Left ventricle myocardium inferior (tissue), 1 donor: ENCODE results near the gene SH3PXD2B. TPM values are rescaled to one million over a fixed set of nuclear protein-coding genes. Genes with fewer than 3 reads are reported as not detected.

Experiments
- DNase-seq: peaks from one replicate; pipeline ENCODE4 v3.0.0-alpha.2; 2020
- H3K27ac ChIP-seq: fragments of 200-600 bp; replicated peaks from 2 replicates; pipeline ENCODE4 v1.8.0; 2021
- H3K27me3 ChIP-seq: fragments of 200-600 bp; 2 replicates; pipeline ENCODE4 v1.8.0; 2021; ENCODE audit warnings: low read depth
- H3K36me3 ChIP-seq: fragments of 200-600 bp; 2 replicates; pipeline ENCODE4 v1.8.0; 2021
- H3K4me1 ChIP-seq: fragments of 200-600 bp; 2 replicates; pipeline ENCODE4 v1.8.0; 2021
- H3K4me3 ChIP-seq: fragments of 200-600 bp; 2 replicates; pipeline ENCODE4 v1.8.0; 2021; ENCODE audit warnings: mild to moderate bottlenecking, moderate library complexity
- H3K9me3 ChIP-seq: fragments of 200-600 bp; replicated peaks from 2 replicates; pipeline ENCODE4 v1.8.0; 2021
- intact Hi-C: fragments of 100-400 bp; cut with micrococcal nuclease; formaldehyde crosslinking; loops from one replicate; pipeline ENCODE4 v1.11.0; 2022
- total RNA-seq: library from RNA; stranded (reverse); fragmentation: NEBNext Ultra II Directional; extraction: Animal tissue kit (Norgen Biotek cat#: 25700); gene quantifications from one replicate; pipeline ENCODE4 v1.2.1, GENCODE V29; 2021
- TF ChIP-seq, protein P1 (sequence below): fragments of 200-600 bp; IDR thresholded peaks from 2 replicates; pipeline ENCODE4 v1.8.0; 2021; ENCODE audit warnings: antibody characterized with exemption, mild to moderate bottlenecking, borderline replicate concordance
- donor health status: DM: no; HTN: yes; CAD: no; lungs with severe emphysema.

SH3PXD2B gene
- total RNA-seq, 1 donor from 2014 or later: 5.2 TPM

DNA sequence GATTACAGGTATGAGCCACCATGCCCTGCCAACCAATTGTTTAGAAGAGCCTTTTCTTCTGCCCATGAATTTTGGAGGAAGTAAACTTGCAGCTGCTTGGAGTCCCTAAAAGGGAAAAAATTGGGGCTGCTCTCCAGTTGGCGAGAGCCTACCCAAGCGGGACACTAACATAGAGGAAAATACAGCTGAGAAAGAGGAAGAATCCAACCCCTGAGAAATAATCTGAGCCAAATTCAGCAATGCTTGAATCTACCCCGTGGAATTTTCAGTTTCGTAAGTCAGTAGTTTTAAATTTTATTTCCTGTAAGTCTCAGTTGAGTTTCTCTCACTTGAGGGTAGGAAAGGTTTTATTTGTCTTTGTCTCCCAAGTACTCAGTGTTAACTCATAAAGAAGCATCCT lies 140.4 kb downstream of the SH3PXD2B start:
- TF ChIP-seq, protein P1, sequence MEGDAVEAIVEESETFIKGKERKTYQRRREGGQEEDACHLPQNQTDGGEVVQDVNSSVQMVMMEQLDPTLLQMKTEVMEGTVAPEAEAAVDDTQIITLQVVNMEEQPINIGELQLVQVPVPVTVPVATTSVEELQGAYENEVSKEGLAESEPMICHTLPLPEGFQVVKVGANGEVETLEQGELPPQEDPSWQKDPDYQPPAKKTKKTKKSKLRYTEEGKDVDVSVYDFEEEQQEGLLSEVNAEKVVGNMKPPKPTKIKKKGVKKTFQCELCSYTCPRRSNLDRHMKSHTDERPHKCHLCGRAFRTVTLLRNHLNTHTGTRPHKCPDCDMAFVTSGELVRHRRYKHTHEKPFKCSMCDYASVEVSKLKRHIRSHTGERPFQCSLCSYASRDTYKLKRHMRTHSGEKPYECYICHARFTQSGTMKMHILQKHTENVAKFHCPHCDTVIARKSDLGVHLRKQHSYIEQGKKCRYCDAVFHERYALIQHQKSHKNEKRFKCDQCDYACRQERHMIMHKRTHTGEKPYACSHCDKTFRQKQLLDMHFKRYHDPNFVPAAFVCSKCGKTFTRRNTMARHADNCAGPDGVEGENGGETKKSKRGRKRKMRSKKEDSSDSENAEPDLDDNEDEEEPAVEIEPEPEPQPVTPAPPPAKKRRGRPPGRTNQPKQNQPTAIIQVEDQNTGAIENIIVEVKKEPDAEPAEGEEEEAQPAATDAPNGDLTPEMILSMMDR: no peak
- Histone ChIP-seq H3K4me1 (no peaks in the 10 kb centered on the region), H3K27me3 (no peaks in the 10 kb centered on the region), H3K27ac (no peak overlapping the region), H3K4me3 (no peak overlapping the region), H3K36me3 (no peaks in the 10 kb centered on the region), H3K9me3 (no peaks in the 10 kb centered on the region)
- DNase-seq: no peak
- intact Hi-C loops: no loop called here

DNA sequence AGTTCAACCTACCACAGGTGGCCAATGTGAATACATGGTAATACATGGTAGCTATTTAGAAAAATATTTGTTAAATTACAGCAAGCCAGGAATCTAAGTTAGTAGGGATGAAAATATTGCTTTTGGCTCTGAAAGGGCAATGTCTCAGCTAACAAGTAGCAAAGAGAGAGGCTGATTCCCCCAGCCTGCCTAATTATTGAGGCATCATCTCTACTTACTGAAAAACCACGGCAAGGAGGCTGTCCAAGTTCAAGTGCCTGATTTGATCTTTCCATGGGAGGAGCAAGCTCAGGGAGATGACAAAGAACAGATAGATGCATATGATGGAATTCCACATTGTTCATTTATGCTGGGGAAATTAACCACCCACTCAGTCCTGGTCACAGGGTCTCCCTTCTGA lies 142.0 kb downstream of the SH3PXD2B start:
- Histone ChIP-seq H3K4me1 (no peaks in the 10 kb centered on the region), H3K36me3 (no peaks in the 10 kb centered on the region), H3K27ac (no peak overlapping the region), H3K4me3 (no peak overlapping the region), H3K9me3 (no peaks in the 10 kb centered on the region), H3K27me3 (no peaks in the 10 kb centered on the region)
- intact Hi-C loops: no loop called here
- TF ChIP-seq, protein P1: no peak
- no peak for DNase-seq

DNA sequence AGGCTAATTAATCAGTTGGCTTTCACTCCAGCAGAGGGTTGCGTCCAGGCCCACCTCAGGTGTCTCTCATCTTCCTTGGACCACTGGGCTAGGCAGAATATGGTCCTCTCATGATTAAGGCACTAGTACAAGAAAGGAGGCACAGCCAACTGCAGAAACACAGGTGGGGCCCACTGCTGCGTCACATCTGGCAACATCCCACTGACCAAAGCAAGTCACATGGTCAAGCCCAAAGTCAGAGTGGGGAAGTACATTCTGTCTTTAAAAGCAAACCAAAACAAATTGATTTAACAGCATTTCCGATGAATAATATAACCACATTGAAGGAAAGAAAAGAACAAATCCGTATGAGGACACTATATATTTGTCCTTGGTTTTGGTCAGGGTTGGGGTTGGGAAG lies 142.7 kb downstream of the SH3PXD2B start:
- intact Hi-C loops: no loop called here
- no peak for DNase-seq
- TF ChIP-seq, protein P1: no peak

DNA sequence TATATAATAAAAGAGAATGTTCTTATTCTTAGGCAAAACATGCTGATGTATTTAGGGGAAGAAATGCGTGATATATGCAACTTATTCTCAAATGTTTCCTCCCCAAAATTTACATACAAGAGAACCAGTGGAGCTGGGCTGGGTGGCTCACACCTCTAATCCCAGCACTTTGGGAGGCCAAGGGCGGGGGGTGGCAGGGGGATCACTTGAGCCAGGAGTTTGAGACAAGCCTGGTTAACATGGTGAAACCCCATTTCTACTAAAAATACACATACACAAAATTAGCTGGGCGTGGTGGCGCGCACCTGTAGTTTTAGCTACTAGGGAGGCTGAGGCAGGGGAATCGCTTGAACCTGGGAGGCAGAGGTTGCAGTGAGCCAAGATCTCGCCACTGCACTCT lies 143.3 kb downstream of the SH3PXD2B start:
- intact Hi-C loops: no loop called here
- no peak overlapping the region for H3K27ac ChIP-seq
- no peaks in the 10 kb centered on the region for H3K4me1 ChIP-seq
- no peaks in the 10 kb centered on the region for H3K27me3 ChIP-seq
- TF ChIP-seq, protein P1: no peak
- H3K4me3 ChIP-seq: no peak overlapping the region
- H3K9me3 ChIP-seq: peaks cover 3% of the 10 kb centered on the region
- no peaks in the 10 kb centered on the region for H3K36me3 ChIP-seq
- DNase-seq: no peak

More for the DNA sequence above, 142.7 kb downstream of the SH3PXD2B start:
- Histone ChIP-seq H3K27me3 (no peaks in the 10 kb centered on the region), H3K9me3 (no peaks in the 10 kb centered on the region), H3K36me3 (no peaks in the 10 kb centered on the region), H3K4me3 (no peak overlapping the region), H3K27ac (no peak overlapping the region), H3K4me1 (no peaks in the 10 kb centered on the region)

DNA sequence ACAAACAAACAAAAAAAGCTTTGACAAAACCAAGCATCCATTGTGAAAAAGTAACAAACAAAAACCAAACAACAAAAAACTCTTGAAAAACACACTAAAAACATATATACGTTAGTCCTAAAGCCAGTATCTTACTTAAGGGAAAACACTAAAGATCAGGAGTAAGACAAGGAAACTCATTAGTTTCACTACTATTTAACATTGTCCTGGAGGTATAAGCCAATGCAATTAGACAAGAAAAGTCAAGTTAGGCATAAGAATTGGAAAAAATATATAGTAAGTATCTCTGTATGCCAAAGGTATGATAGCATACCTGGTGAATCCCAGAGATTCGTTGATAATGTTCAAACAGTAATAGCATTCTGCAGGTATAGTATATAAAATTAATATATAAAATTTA lies 148.9 kb downstream of the SH3PXD2B start:
- Histone ChIP-seq H3K4me1 (no peaks in the 10 kb centered on the region), H3K27ac (no peak overlapping the region), H3K27me3 (no peaks in the 10 kb centered on the region), H3K4me3 (no peak overlapping the region), H3K36me3 (no peaks in the 10 kb centered on the region), H3K9me3 (peaks cover 16% of the 10 kb centered on the region)
- intact Hi-C loops: no loop called here
- DNase-seq: no peak
- TF ChIP-seq, protein P1: no peak
